ENCODE measurements around the gene CCDC190. TPM values are rescaled to one million over a fixed set of nuclear protein-coding genes. Genes with fewer than 3 reads are reported as not detected.

CCDC190 gene
- total and polyA plus RNA-seq, 2 of the 13 experiments (the other 11 are each of a cell fraction or from before 2014, with no cell fraction given) = not detected

- TF ChIP-seq ZUFSP (CRISPR knock-in tag; IDR thresholded peaks at IDR 0.05; ENCODE audit: borderline replicate concordance) (no peak), SOX13 (IDR thresholded peaks at IDR 0.05) (no peak), SOX13 (CRISPR knock-in tag; conservative IDR thresholded peaks at IDR 0.05 in 1 of 2, IDR thresholded peaks at IDR 0.05 in 1 of 2) (no peak), ZNF780A (CRISPR knock-in tag; IDR thresholded peaks at IDR 0.05) (no peak)
These were observed 5.4 kb downstream of the CCDC190 start (continued) for GRCh38 chr1:162855461-162856150.

- no peaks in the 10 kb centered on the region for H3K36me3 ChIP-seq (replicated peaks in 1 of 2; ENCODE audit: control insufficient read depth in 1 of 2, insufficient read depth in 2 of 2, low read length in 2 of 2)
- 19% methylated on average over 4 of the region's 4 CpGs for WGBS (ENCODE audit: low lambda C conversion rate)
- no peak overlapping the region for H3K4me2 ChIP-seq (ENCODE audit: low read depth, low read length)
- ChIA-PET CTCF (ENCODE audit: low intra/inter-chr PET ratio, low total read pairs) (interaction anchor here (1.7 to 1.8 kb wide), 2 partner anchors 320 to 461 kb away, joined by 8 to 16 read pairs; no protein-coding TSS in a partner anchor), POLR2A (no interaction called here)
- in situ Hi-C loops (cut with HindIII; ENCODE audit: extremely low pct_ligation_motif_present, low pct_unique_long_range_greater_than_20kb) = no loop called here
- BruUV-seq (replicated peaks) = no TSS peak
- no peak overlapping the region for H3K27ac ChIP-seq (ENCODE audit: extremely low read length, insufficient read depth, low read length)
- no peaks in the 10 kb centered on the region for H3K79me2 ChIP-seq (ENCODE audit: insufficient read depth, low read length)
- no peaks in the 10 kb centered on the region for H3K4me1 ChIP-seq (ENCODE audit: insufficient read depth, low read length)
- H3K9ac ChIP-seq (ENCODE audit: insufficient read depth, low read depth, low read length) = no peak overlapping the region
- peak; percentile 59 for DNase-seq (ENCODE audit: low spot score)
- H3K27me3 ChIP-seq (ENCODE audit: control insufficient read depth in 1 of 2, insufficient read depth in 2 of 2, low read length in 2 of 2) = peaks cover 0 to 8% of the 10 kb centered on the region in 2 experiments; a peak in 2 of 5 replicates
- H3K9me3 ChIP-seq (ENCODE audit: low read length) = no peaks in the 10 kb centered on the region
- H2AFZ ChIP-seq (ENCODE audit: low read length) = no peak overlapping the region
- peak; percentile 92 for ATAC-seq
- intact Hi-C loops (cut with micrococcal nuclease; ENCODE audit: unreplicated experiment) = loop anchor here (1.0 to 2.0 kb wide), 2 partner anchors 320 to 462 kb away; no protein-coding TSS in a partner anchor
- H3K4me3 ChIP-seq (replicated peaks in 1 of 3; ENCODE audit: insufficient read depth in 1 of 3, low read depth in 2 of 3, low read length in 3 of 3) = no peak overlapping the region
- H4K20me1 ChIP-seq (ENCODE audit: insufficient read depth, low read length) = no peaks in the 10 kb centered on the region
- FAIRE-seq = peak; percentile 37
- no peak for TF ChIP-seq SIN3B (IDR thresholded peaks at IDR 0.05; ENCODE audit: low read length)
- no peak for TF ChIP-seq TBX2 (CRISPR knock-in tag; IDR thresholded peaks at IDR 0.05; ENCODE audit: borderline replicate concordance)
- TF ChIP-seq SMC3 (IDR thresholded peaks at IDR 0.05; ENCODE audit: low read length) = peak; percentile 63
- TF ChIP-seq STAG1 (CRISPR knock-in tag; IDR thresholded peaks at IDR 0.05) = peak; percentile 65
- 0 out of 2 replicates have a peak, but pooled peaks have one; percentile 61 for TF ChIP-seq ELF3 (CRISPR knock-in tag; IDR thresholded peaks at IDR 0.05)
- TF ChIP-seq ZBTB33 (CRISPR knock-in tag; IDR thresholded peaks at IDR 0.05) = no peak
- peak; percentile 42; the same call in 1 of the 2 replicates for TF ChIP-seq GABPB1 (CRISPR knock-in tag; IDR thresholded peaks at IDR 0.05)
- TF ChIP-seq CTCF (CRISPR knock-in tag; IDR thresholded peaks at IDR 0.05) = peak; percentile 71
- peak; percentile 37; the same call in 1 of the 2 replicates for TF ChIP-seq RAD21 (CRISPR knock-in tag; IDR thresholded peaks at IDR 0.05)
- TF ChIP-seq ZNF343 (CRISPR knock-in tag; IDR thresholded peaks at IDR 0.05) = no peak
- TF ChIP-seq FOXA3 (CRISPR knock-in tag; IDR thresholded peaks at IDR 0.05) = 0 out of 2 replicates have a peak, but pooled peaks have one; percentile 24
- TF ChIP-seq CREB1 (IDR thresholded peaks at IDR 0.05) = peak; percentile 78
- no peak for TF ChIP-seq CREB1 (CRISPR knock-in tag; IDR thresholded peaks at IDR 0.05)
- no peak for TF ChIP-seq NFYC (CRISPR knock-in tag; IDR thresholded peaks at IDR 0.05)
These were observed 6.6 kb downstream of the CCDC190 start for GRCh38 chr1:162854245-162854882.
